HG02885 (cell line): ENCODE results near the gene BARX1.
"Not testable (repeated sequence)": the region's sequence is repeated elsewhere in the genome, so short reads cannot be mapped to it uniquely, and the experiment has no call there.

Experiments
- ATAC-seq: cut with Tn5 transposase; IDR thresholded peaks from one replicate; pipeline ENCODE4 v1.9.1; 2021; ENCODE audit warnings: mild to moderate bottlenecking; ENCODE audit not compliant: unreplicated experiment, poor library complexity

Gene BARX1, protein sequence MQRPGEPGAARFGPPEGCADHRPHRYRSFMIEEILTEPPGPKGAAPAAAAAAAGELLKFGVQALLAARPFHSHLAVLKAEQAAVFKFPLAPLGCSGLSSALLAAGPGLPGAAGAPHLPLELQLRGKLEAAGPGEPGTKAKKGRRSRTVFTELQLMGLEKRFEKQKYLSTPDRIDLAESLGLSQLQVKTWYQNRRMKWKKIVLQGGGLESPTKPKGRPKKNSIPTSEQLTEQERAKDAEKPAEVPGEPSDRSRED

DNA sequence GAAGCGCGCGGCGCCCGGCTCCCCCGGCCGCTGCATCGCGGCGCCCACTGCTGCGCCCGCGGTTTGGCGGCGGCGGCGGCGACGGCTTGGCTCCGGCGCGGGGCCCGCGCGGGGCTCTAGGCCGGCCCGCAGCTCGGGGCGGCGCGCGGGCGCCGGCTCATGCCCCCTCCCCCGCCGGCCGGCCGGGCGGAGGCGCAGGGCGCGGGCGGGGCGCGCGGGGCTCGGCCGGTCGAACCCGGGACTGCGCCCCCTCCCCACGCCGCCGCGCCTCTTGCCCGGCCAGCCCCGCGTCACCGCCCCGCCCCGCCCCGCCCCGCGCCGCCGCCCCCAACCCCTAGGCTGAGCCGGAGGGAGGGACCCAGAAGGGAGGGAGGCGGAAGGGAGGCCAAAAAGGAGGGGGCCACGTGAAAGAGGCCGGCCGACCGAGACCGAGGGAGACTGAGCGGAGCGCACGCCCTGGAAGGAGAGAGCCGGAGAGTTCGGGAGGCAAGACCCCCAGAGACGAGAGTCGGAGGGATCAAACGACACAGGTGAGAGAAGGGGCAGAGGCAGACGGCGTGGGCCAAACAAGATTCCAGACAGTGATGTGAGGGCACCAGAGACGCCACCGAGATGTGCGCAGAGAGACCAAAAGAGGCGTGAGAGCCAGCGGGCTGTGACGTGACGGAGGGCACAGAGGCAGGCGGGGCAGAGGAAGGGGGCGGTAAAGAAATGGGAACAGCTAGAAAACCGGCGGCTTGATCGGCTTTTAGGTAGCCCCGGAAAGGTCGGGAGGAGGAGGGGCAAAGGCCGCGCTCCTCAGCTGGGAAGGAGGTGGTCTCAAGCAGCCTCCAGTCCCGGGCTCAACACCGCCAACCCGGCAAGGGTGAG, at the start of gene BARX1:
Gene BARX1 (minus strand): TSS at position 245 of the 870 bp plus-strand sequence. CDS start 209 bp downstream, at position 36.
- no peak for ATAC-seq

DNA sequence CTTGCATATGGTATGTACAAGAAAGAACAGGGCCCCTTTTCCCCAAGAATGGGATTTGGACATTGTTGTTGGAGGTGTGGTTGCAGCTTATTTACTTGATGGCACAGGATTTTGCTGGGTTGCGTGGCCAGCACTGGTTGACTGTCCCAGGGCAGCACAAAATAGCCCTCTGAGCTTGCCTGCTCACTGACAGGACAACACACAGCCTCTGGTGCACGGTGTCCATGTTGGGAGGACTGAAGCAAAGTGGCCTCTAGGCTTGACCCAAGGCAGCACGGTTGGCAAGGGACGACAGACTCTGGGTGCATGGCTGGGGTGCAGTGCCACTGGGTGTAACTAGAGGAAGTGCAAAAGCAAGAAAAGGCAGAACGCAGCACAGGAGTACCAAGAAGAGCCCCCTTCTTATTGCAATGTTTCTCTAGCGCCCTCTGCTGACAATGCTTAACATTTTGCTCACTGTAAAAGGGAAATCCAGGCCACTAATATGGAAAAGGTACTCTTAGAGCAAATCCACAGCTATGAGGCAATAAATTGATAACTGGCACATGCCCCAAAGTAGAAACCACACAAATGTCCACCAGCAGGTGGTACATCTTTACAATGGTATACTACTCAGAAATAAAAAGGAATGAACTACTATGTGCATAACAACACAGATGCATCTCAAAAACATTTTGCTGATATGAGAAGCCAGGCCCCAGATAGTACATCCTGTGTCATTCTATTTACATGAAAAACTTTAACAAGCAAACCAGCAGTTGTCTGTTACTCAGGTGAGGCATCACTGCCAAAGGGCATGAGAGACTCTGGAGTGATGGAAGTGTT, 47.4 kb upstream of the BARX1 start:
- ATAC-seq, result no peak

GRCh38 chr9:93996863-93997262, 41.7 kb upstream of the BARX1 start:
- ATAC-seq, result no peak

DNA sequence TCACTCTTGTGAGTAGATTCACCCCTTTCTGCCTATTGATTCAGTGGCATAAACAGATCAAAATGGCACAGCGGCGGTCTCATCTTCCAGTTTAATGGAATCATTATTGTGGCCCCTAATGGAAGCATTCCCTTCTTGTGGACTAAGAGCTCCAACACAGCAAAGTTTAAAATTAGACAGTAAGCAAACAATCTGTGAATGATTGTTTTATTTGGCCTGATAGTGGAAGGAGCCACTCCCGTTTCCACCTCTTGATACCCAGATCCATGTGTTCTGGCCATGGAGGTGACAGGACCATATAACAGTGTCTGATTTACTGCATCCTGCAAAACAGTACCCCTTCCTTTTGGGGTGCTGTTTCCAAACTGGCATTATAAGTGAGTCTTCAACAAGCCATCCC, 41.2 kb upstream of the BARX1 start:
- ATAC-seq, result no peak

- no peak for ATAC-seq
Measured at GRCh38 chr9:93994545-93994944, 39.4 kb upstream of the BARX1 start.

- no peak for ATAC-seq
Measured at GRCh38 chr9:93994132-93994531, 39.0 kb upstream of the BARX1 start.

- ATAC-seq, result no peak
Measured at GRCh38 chr9:93992830-93993229, 37.7 kb upstream of the BARX1 start.

GRCh38 chr9:93990448-93990847, 35.3 kb upstream of the BARX1 start:
- no peak for ATAC-seq

DNA sequence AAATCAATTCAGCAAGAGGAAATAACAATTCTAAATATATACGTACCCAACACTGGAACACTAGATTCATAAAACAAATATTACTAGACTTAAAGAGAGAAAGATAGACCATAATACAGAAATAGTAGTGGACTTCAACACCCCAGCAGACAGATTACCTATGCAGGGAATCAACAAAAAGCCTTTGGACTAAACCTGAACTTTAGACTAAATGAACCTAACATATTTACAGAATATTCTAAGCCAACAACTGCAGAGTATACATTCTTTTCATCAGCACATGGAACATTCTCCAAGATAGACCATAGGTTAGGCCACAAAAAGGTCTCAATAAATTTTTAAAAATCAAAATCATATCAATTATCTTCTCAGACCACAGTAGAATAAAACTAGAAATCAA, 32.9 kb upstream of the BARX1 start:
- ATAC-seq, result no peak

GRCh38 chr9:93984860-93985259, 29.7 kb upstream of the BARX1 start:
- no peak for ATAC-seq

- no peak for ATAC-seq
Measured at GRCh38 chr9:93983875-93984274, 28.7 kb upstream of the BARX1 start.

DNA sequence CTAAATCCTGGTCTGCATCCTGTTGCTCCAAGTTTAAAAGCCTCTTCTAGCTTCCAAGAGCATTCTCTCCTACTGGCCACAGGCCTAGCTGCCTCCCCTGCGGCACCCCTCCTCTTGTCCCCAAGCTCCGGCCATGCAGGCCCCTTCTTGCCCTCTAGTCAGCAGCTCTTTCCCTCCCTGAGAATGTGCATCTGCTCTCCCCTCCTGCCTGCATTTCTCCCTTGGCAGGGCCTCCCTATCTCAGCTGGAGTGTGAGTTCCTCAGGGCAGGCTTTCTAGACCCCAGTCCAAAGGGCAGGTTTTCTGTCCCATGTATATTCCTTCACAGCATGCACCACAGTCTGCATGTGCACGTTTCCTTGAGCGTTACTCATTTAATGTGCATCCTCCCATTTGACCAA, 24.6 kb upstream of the BARX1 start:
- ATAC-seq, result no peak

- no peak for ATAC-seq
Measured at GRCh38 chr9:93978551-93978950, 23.4 kb upstream of the BARX1 start.

DNA sequence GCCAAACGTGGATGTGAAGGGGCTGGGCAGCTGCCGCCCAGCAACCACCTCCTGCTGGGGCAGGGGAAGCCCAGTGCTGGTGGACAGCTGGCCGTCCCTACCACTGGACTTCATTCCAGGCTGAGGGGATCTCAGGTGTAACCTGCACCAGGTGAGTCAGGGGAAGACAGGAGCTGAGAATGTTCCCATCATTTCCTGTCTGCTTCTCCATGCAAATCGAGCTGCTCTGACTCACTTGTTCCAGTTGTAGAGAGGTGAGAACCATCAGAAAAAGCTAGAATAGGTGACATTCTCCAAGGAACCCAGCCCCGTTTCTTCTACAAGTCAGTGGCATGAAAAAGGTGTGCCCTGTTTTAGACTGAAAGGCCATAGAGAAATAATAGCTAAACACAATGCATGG, 21.8 kb upstream of the BARX1 start:
- ATAC-seq, result no peak

GRCh38 chr9:93976081-93976480, 20.9 kb upstream of the BARX1 start:
- no peak for ATAC-seq

DNA sequence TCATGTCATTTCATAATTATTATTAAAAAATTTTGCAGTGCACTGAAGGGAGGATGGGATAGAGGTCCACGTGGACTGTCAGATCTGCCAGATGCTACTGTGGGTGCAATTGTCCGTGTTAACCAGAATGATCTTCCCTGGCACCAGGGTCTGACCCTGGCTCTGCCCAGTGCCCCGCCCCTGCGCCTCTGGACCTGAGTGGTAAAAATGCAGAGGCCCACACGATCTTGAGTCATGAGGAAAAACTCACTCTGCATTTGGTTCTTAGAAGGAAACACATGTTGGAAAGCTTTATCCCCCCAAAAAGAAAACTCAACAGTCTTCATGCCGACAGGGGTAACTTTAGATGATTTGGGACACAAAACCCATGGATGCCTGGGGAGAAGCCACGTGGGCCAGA, 20.1 kb upstream of the BARX1 start:
- no peak for ATAC-seq

DNA sequence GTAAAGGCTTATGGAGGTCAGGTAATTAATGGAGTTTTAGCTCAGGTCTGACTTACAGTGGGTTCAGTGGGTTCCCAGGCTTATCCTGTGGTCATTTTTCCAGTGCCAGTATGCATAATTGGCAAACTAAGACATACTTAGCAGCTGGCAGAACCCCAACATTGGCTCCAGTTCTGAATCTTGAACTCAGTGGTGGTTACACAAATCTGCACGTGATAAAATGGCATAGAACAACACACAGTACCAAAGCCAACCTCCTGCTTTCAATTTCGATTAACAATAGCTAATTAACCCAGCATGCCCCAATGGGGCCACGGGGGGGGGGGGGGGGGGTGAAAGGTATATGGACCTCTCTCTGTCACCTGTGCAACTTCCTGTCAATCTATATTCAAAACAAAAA, 19.0 kb upstream of the BARX1 start:
- ATAC-seq, result no peak

GRCh38 chr9:93972655-93973054, 17.5 kb upstream of the BARX1 start:
- not testable (repeated sequence) for ATAC-seq

GRCh38 chr9:93969328-93969661, 14.1 kb upstream of the BARX1 start:
- ATAC-seq, result no peak

GRCh38 chr9:93968451-93969327, 13.5 kb upstream of the BARX1 start:
- ATAC-seq, result no peak
